Activated CD8-positive, alpha-beta T cell treated with anti-CD3 and anti-CD28 coated beads for 36 hours (primary cell): ENCODE results near the gene PSAPL1. TPM values are rescaled to one million over a fixed set of nuclear protein-coding genes. Genes with fewer than 3 reads are reported as not detected.

Experiments
- ATAC-seq: fragments of 200-7000 bp; cut with Tn5 transposase; one replicate; pipeline ENCODE4 v1.10.0; 2021; ENCODE audit warnings: mild to moderate bottlenecking, moderate library complexity
- CTCF ChIA-PET: fragments of 350-600 bp; sonication (Branson Sonifier 250); formaldehyde crosslinking; loops from one replicate; lab custom pipeline; 2021; ENCODE audit warnings: antibody characterized with exemption; lab: Charles Lee
- POLR2A ChIA-PET: fragments of 350-600 bp; sonication (Branson Sonifier 250); formaldehyde crosslinking; loops from one replicate; lab custom pipeline; 2021; ENCODE audit warnings: antibody characterized with exemption; lab: Charles Lee
- DNase-seq: peaks from one replicate; pipeline ENCODE4 v3.0.0-alpha.2; 2020
- H3K27ac Mint-ChIP-seq: one replicate; pipeline ENCODE4 v1.8.0; 2021; ENCODE audit warnings: mild to moderate bottlenecking, mixed read lengths
- H3K27me3 Mint-ChIP-seq: one replicate; pipeline ENCODE4 v1.8.0; 2021; ENCODE audit warnings: mixed read lengths
- H3K36me3 Mint-ChIP-seq: one replicate; pipeline ENCODE4 v1.8.0; 2021; ENCODE audit warnings: low read depth, mixed read lengths
- H3K4me1 Mint-ChIP-seq: one replicate; pipeline ENCODE4 v1.8.0; 2021; ENCODE audit warnings: low read depth, mixed read lengths
- H3K4me3 Mint-ChIP-seq: one replicate; pipeline ENCODE4 v1.8.0; 2021; ENCODE audit warnings: mild to moderate bottlenecking, moderate library complexity, mixed read lengths
- H3K9me3 Mint-ChIP-seq: one replicate; pipeline ENCODE4 v1.8.0; 2021; ENCODE audit warnings: mixed read lengths
- CTCF ChIP-seq: fragments of 200-600 bp; IDR thresholded peaks from one replicate; pipeline ENCODE4 v1.8.0; 2022; ENCODE audit warnings: antibody characterized with exemption, mild to moderate bottlenecking
- intact Hi-C: fragments of 100-400 bp; cut with micrococcal nuclease; formaldehyde crosslinking; loops from one replicate; pipeline ENCODE4 v1.10.0; 2022
- total RNA-seq, 2 experiments: library from RNA; stranded (reverse); gene quantifications; one replicate each; pipeline ENCODE4 v1.2.3, GENCODE V29; 2021

PSAPL1 gene
- total RNA-seq, 2 experiments from 2014 or later = not detected

GRCh38 chr4:7441201-7441600 lies 6.5 kb upstream of the PSAPL1 start:
- no peak overlapping the region for H3K4me3 Mint-ChIP-seq
- TF ChIP-seq CTCF = no peak
- no peaks in the 10 kb centered on the region for H3K4me1 Mint-ChIP-seq
- intact Hi-C loops = no loop called here
- H3K27me3 Mint-ChIP-seq = peaks cover 11% of the 10 kb centered on the region
- H3K27ac Mint-ChIP-seq = no peak overlapping the region
- ChIA-PET CTCF (no interaction called here), POLR2A (interaction anchor here (0.7 kb wide), 1 partner anchor 23 kb away, joined by 3 read pairs; no protein-coding TSS in a partner anchor)
- DNase-seq = no peak
- H3K36me3 Mint-ChIP-seq = no peaks in the 10 kb centered on the region
- H3K9me3 Mint-ChIP-seq = no peaks in the 10 kb centered on the region
- ATAC-seq = no peak

- CTCF ChIA-PET = no interaction called here
- POLR2A ChIA-PET = no interaction called here
- ATAC-seq = no peak
Measured at GRCh38 chr4:7439699-7440098, 5.0 kb upstream of the PSAPL1 start.

GRCh38 chr4:7436256-7436655 lies 1.5 kb upstream of the PSAPL1 start:
- no peaks in the 10 kb centered on the region for H3K9me3 Mint-ChIP-seq
- no peak overlapping the region for H3K27ac Mint-ChIP-seq
- intact Hi-C loops = no loop called here
- H3K27me3 Mint-ChIP-seq = no peaks in the 10 kb centered on the region
- ChIA-PET CTCF (no interaction called here), POLR2A (no interaction called here)
- DNase-seq (no peak), ATAC-seq (no peak)
- no peaks in the 10 kb centered on the region for H3K36me3 Mint-ChIP-seq
- no peak overlapping the region for H3K4me3 Mint-ChIP-seq
- H3K4me1 Mint-ChIP-seq = no peaks in the 10 kb centered on the region
- TF ChIP-seq CTCF = no peak

More at GRCh38 chr4:7439699-7440098, 5.0 kb upstream of the PSAPL1 start:
- Mint-ChIP-seq H3K27me3 (peaks cover 10% of the 10 kb centered on the region), H3K9me3 (no peaks in the 10 kb centered on the region), H3K27ac (no peak overlapping the region), H3K4me3 (no peak overlapping the region), H3K4me1 (no peaks in the 10 kb centered on the region), H3K36me3 (no peaks in the 10 kb centered on the region)
- TF ChIP-seq CTCF = no peak
- intact Hi-C loops = no loop called here
- no peak for DNase-seq

GRCh38 chr4:7435471-7436061 lies 836 bp upstream of the PSAPL1 start:
- no peak overlapping the region for H3K27ac Mint-ChIP-seq
- POLR2A ChIA-PET = no interaction called here
- intact Hi-C loops = no loop called here

More at GRCh38 chr4:7435471-7436061, 836 bp upstream of the PSAPL1 start:
- Mint-ChIP-seq H3K27me3 (no peaks in the 10 kb centered on the region), H3K36me3 (no peaks in the 10 kb centered on the region), H3K9me3 (no peaks in the 10 kb centered on the region), H3K4me3 (no peak overlapping the region), H3K4me1 (no peaks in the 10 kb centered on the region)
- no peak for TF ChIP-seq CTCF
- CTCF ChIA-PET = no interaction called here
- ATAC-seq (no peak), DNase-seq (no peak)
